ENCODE measurements around the gene CTNND2. TPM values are rescaled to one million over a fixed set of nuclear protein-coding genes. Genes with fewer than 3 reads are reported as not detected.

Gene CTNND2
- total RNA-seq, 1 experiment from 2014 or later = 1.7 TPM

GRCh38 chr5:10988622-10989021 is 915.6 kb downstream of the CTNND2 start:
- DNase-seq (ENCODE audit: low read depth) = no peak

- peak; percentile 46 for DNase-seq (ENCODE audit: low read depth)
Measured at GRCh38 chr5:10987925-10988504, 916.2 kb downstream of the CTNND2 start.

GRCh38 chr5:10987276-10987924 is 916.8 kb downstream of the CTNND2 start:
- no peak for DNase-seq (ENCODE audit: low read depth)

GRCh38 chr5:10985721-10986110 is 918.5 kb downstream of the CTNND2 start:
- no peak for DNase-seq (ENCODE audit: low read depth)

GRCh38 chr5:10985091-10985720 is 919.0 kb downstream of the CTNND2 start:
- DNase-seq (ENCODE audit: low read depth) = no peak

GRCh38 chr5:10984021-10984715 is 920.1 kb downstream of the CTNND2 start:
- DNase-seq (ENCODE audit: low read depth) = no peak

GRCh38 chr5:10982626-10983025 is 921.6 kb downstream of the CTNND2 start:
- no peak for DNase-seq (ENCODE audit: low read depth)

- DNase-seq (ENCODE audit: low read depth) = no peak
Measured at GRCh38 chr5:10981932-10982331, 922.3 kb downstream of the CTNND2 start.

- no peak for DNase-seq (ENCODE audit: low read depth)
Measured at GRCh38 chr5:10977011-10977410, 927.2 kb downstream of the CTNND2 start.

- DNase-seq (ENCODE audit: low read depth) = peak; percentile 26
Measured at GRCh38 chr5:10975945-10976344, 928.3 kb downstream of the CTNND2 start.

GRCh38 chr5:10974850-10975249 is 929.4 kb downstream of the CTNND2 start:
- DNase-seq (ENCODE audit: low read depth) = no peak

GRCh38 chr5:10973316-10973715 is 930.9 kb downstream of the CTNND2 start:
- DNase-seq (ENCODE audit: low read depth) = no peak

GRCh38 chr5:10969684-10970180 is 934.5 kb downstream of the CTNND2 start:
- DNase-seq (ENCODE audit: low read depth) = no peak

GRCh38 chr5:10964806-10965205 is 939.4 kb downstream of the CTNND2 start:
- no peak for DNase-seq (ENCODE audit: low read depth)

- DNase-seq (ENCODE audit: low read depth) = no peak
Measured at GRCh38 chr5:10958728-10959127, 945.5 kb downstream of the CTNND2 start.

- no peak for DNase-seq (ENCODE audit: low read depth)
Measured at GRCh38 chr5:10949856-10950630, 954.2 kb downstream of the CTNND2 start.

- no peak for DNase-seq (ENCODE audit: low read depth)
Measured at GRCh38 chr5:10946050-10946449, 958.2 kb downstream of the CTNND2 start.

GRCh38 chr5:10941900-10942299 is 962.3 kb downstream of the CTNND2 start:
- no peak for DNase-seq (ENCODE audit: low read depth)

GRCh38 chr5:10936081-10936855 is 968.0 kb downstream of the CTNND2 start:
- no peak for DNase-seq (ENCODE audit: low read depth)

GRCh38 chr5:10935536-10935935 is 968.7 kb downstream of the CTNND2 start:
- no peak for DNase-seq (ENCODE audit: low read depth)

GRCh38 chr5:10934783-10935355 is 969.4 kb downstream of the CTNND2 start:
- DNase-seq (ENCODE audit: low read depth) = no peak

Data from M059J (cell line).